Subcutaneous abdominal adipose tissue (tissue), 5 donors: ENCODE results near the gene CLMP.

Source experiments
- H3K27ac ChIP-seq: one replicate; pipeline ENCODE4 v1.7.0; 2013; ENCODE audit warnings: low read depth, mild to moderate bottlenecking, inconsistent platforms, low read length, moderate library complexity
- H3K27me3 ChIP-seq, 5 donors: one replicate each; pipeline ENCODE4 v1.7.0; 2013; ENCODE audit warnings: low read length in 5 of 5, inconsistent platforms in 1 of 5; ENCODE audit not compliant: control insufficient read depth in 5 of 5, insufficient read depth in 4 of 5
- H3K36me3 ChIP-seq, 5 donors: one replicate each; pipeline ENCODE4 v1.7.0; 2013; ENCODE audit warnings: low read length in 5 of 5; ENCODE audit not compliant: control insufficient read depth in 5 of 5, insufficient read depth in 5 of 5
- H3K4me1 ChIP-seq, 5 donors: one replicate each; pipeline ENCODE4 v1.7.0; 2013; ENCODE audit warnings: low read length in 5 of 5, mild to moderate bottlenecking in 3 of 5, moderate library complexity in 1 of 5; ENCODE audit not compliant: control insufficient read depth in 5 of 5, insufficient read depth in 5 of 5
- H3K4me3 ChIP-seq, 5 donors: one replicate each; pipeline ENCODE4 v1.7.0; 2013; ENCODE audit warnings: low read length in 5 of 5, low read depth in 1 of 5
- H3K9ac ChIP-seq, 5 donors: one replicate each; pipeline ENCODE4 v1.7.0; 2013; ENCODE audit warnings: low read length in 5 of 5, mild to moderate bottlenecking in 4 of 5, moderate library complexity in 3 of 5
- H3K9me3 ChIP-seq, 5 donors: one replicate each; pipeline ENCODE4 v1.7.0; 2013; ENCODE audit warnings: low read length in 5 of 5; ENCODE audit not compliant: control insufficient read depth in 5 of 5
- donor health status: healthy.
- donor health status: healthy.
- donor health status: healthy.
- donor health status: healthy.
- donor health status: healthy.

Gene CLMP

GRCh38 chr11:123046473-123047259, 148.4 kb downstream of the CLMP start:
- Histone ChIP-seq H3K27me3 (no peaks in the 10 kb centered on the region), H3K4me3 (no peak overlapping the region), H3K36me3 (no peaks in the 10 kb centered on the region), H3K9me3 (no peaks in the 10 kb centered on the region), H3K27ac (no peak overlapping the region), H3K9ac (no peak overlapping the region), H3K4me1 (no peaks in the 10 kb centered on the region)

DNA sequence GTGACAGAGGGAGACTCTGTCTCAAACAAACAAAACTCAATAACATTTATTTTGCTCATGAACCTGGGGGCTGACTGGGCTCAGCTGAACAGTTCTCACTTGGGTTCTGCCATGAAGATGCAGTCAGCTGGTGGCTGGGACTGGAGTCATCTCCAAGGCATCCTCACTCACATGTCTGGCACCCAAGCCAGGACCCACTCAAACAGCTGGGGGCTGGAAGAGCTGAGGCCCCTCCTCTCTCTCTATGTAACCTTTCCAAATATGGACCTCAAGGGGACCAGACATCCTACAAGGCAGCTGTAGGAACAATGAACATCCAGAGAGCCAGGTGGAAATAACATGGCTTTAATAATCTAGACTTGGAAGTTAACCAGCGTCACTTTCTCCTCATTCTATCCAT, 149.9 kb downstream of the CLMP start:
- H3K4me1 ChIP-seq = no peaks in the 10 kb centered on the region
- H3K9ac ChIP-seq = no peak overlapping the region
- H3K36me3 ChIP-seq = no peaks in the 10 kb centered on the region
- H3K9me3 ChIP-seq = no peaks in the 10 kb centered on the region
- H3K27me3 ChIP-seq = no peaks in the 10 kb centered on the region
- H3K4me3 ChIP-seq = no peak overlapping the region
- no peak overlapping the region for H3K27ac ChIP-seq

DNA sequence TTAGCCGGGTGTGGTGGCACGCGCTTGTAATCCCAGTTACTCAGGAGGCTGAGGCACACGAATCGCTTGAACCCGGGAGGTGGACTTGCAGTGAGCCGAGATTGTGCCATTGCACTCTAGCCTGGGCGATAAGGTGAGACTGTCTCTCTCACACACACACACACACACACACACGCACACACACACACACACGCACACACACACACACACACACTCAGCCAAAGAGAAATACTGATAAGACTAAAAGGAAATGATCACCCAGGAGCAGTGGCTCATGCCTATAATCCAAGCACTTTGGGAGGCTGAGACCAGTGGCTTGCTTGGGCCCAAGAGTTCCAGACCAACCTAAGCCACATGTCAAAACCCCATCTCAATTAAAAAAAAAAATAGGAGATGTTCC, 153.9 kb downstream of the CLMP start:
- no peaks in the 10 kb centered on the region for H3K4me1 ChIP-seq
- H3K9me3 ChIP-seq = no peaks in the 10 kb centered on the region
- H3K9ac ChIP-seq = no peak overlapping the region
- H3K36me3 ChIP-seq = no peaks in the 10 kb centered on the region
- no peak overlapping the region for H3K4me3 ChIP-seq
- no peak overlapping the region for H3K27ac ChIP-seq
- no peaks in the 10 kb centered on the region for H3K27me3 ChIP-seq

DNA sequence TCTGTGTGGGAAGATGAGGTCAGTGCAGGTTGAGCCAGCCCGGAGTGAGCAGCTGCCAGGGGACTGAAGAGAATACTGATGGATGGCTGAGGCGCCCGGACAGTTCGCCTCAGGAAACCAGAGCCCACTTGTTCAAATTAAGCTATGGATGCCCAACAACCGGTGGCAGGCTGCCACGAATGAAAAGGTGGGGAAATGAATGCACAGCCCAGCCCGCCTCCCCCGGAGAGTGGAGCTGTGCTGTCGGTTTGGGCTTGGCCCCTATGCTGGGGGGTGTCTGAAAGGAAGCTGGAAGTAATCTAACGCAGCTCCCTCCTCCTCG, 155.0 kb downstream of the CLMP start:
- no peaks in the 10 kb centered on the region for H3K27me3 ChIP-seq
- H3K9ac ChIP-seq = no peak overlapping the region
- no peak overlapping the region for H3K4me3 ChIP-seq
- no peaks in the 10 kb centered on the region for H3K9me3 ChIP-seq
- no peak overlapping the region for H3K27ac ChIP-seq
- no peaks in the 10 kb centered on the region for H3K36me3 ChIP-seq
- no peaks in the 10 kb centered on the region for H3K4me1 ChIP-seq

- Histone ChIP-seq H3K36me3 (no peaks in the 10 kb centered on the region), H3K4me1 (no peaks in the 10 kb centered on the region), H3K27me3 (no peaks in the 10 kb centered on the region), H3K27ac (no peak overlapping the region), H3K9ac (no peak overlapping the region), H3K9me3 (no peaks in the 10 kb centered on the region), H3K4me3 (no peak overlapping the region)
Observed at GRCh38 chr11:123035831-123036230, 159.2 kb downstream of the CLMP start.

- Histone ChIP-seq H3K27me3 (no peaks in the 10 kb centered on the region), H3K4me1 (no peaks in the 10 kb centered on the region), H3K9ac (no peak overlapping the region), H3K4me3 (no peak overlapping the region), H3K27ac (no peak overlapping the region), H3K9me3 (no peaks in the 10 kb centered on the region), H3K36me3 (no peaks in the 10 kb centered on the region)
Observed at GRCh38 chr11:123034597-123034996, 160.5 kb downstream of the CLMP start.

- Histone ChIP-seq H3K36me3 (no peaks in the 10 kb centered on the region), H3K9ac (no peak overlapping the region), H3K4me1 (no peaks in the 10 kb centered on the region), H3K27me3 (no peaks in the 10 kb centered on the region), H3K27ac (no peak overlapping the region), H3K9me3 (no peaks in the 10 kb centered on the region), H3K4me3 (no peak overlapping the region)
Observed at GRCh38 chr11:123033895-123034294, 161.2 kb downstream of the CLMP start.

DNA sequence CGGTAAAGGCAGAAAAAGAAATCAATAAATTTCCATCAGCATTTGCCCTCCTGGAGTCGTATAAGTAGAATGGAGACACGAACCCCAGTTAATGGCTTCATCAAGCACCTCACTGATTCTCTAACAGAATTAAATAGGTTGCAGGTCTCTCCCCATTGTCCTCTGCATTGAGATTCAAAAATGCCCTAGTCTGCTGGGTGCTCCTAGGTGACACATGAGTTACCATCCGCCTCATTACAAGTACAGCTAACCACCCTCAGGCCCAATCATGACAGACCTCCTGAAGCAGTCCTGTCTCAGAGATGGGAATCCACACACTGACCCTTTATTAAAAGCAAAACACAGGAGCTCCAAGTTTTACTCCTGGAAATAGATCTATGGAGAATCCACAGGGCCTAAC, 164.5 kb downstream of the CLMP start:
- Histone ChIP-seq H3K4me3 (no peak overlapping the region), H3K36me3 (no peaks in the 10 kb centered on the region), H3K27ac (no peak overlapping the region), H3K27me3 (no peaks in the 10 kb centered on the region), H3K4me1 (no peaks in the 10 kb centered on the region), H3K9me3 (no peaks in the 10 kb centered on the region), H3K9ac (no peak overlapping the region)

DNA sequence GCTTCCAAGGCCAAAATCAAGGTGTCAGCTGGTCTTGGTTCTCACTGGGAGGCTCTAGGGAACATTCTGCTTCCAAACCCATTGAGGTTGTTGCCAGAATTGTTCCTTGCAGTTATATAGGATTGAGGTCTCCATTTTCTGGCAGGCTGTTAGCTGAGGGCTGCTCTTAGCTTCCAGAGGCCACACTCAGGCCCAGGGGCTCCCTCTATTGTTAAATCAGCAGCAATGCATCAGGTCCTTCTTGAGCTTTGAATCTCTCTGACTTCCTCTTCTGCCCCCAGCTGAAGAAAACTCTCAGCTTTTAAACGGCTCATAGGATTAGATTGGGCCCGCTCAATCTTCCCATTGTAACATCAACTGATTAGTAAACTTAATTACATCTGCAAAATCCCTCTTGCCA, 174.1 kb downstream of the CLMP start:
- peaks cover 0 to 3% (median 2%) of the 10 kb centered on the region in 5 donors for H3K27me3 ChIP-seq

More for the DNA sequence above, 174.1 kb downstream of the CLMP start:
- no peaks in the 10 kb centered on the region for H3K36me3 ChIP-seq
- H3K9me3 ChIP-seq = no peaks in the 10 kb centered on the region
- peaks cover 0 to 8% (median 0%) of the 10 kb centered on the region in 5 donors for H3K4me1 ChIP-seq
- no peak overlapping the region for H3K27ac ChIP-seq
- H3K9ac ChIP-seq = no peak overlapping the region
- no peak overlapping the region for H3K4me3 ChIP-seq
